GM12892 (cell line): ENCODE results near the gene CERS6.

ENCODE experiments used
- POLR2A ChIP-seq: IDR thresholded peaks from 2 replicates; pipeline ENCODE4 v1.6.1; 2011; ENCODE audit warnings: low read depth, low read length, control low read depth
- POLR2AphosphoS5 ChIP-seq: IDR thresholded peaks from 2 replicates; pipeline ENCODE4 v1.6.1; 2011; ENCODE audit warnings: low read depth, low read length, control low read depth

DNA sequence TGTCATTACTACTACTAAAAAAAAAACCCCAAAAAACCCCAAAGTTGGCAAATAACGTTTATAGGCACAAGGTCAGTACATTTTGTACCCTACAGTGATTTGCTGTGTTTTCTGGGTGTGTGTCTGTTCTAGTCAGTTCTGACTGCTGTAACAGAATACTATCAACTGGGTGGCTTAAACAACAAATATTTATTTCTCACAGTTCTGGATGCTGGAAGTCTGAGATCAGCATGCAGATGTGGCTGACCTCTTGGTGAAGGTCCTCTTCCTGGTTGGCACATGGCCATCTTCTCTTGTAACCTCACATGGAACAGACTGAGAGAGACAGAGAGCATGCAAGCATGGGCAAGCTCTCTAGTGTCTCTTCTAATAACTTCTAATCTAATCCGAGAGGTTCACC lies 103.1 kb downstream of the CERS6 start:
- TF ChIP-seq POLR2A (no peak), POLR2AphosphoS5 (no peak)
